K562 (cell line): ENCODE data around the gene FBXW2. TPM values are rescaled to one million over a fixed set of nuclear protein-coding genes. Genes with fewer than 3 reads are reported as not detected.

ENCODE experiments used
- DPF2 ChIP-seq: fragments of 450-650 bp; IDR thresholded peaks from 2 replicates; pipeline ENCODE4 v1.6.1; 2016
- EHMT2 ChIP-seq: fragments of 450-650 bp; IDR thresholded peaks from 2 replicates; pipeline ENCODE4 v1.6.1; 2018; ENCODE audit warnings: antibody characterized with exemption
- HDAC6 ChIP-seq: IDR thresholded peaks from 2 replicates; pipeline ENCODE4 v1.6.1; 2012; ENCODE audit warnings: low read depth, mild to moderate bottlenecking, control low read depth, inconsistent platforms, low read length, moderate library complexity
- IRF2 ChIP-seq: sonication (generic); formaldehyde crosslinking; IDR thresholded peaks from 2 replicates; pipeline ENCODE4 v1.8.1; 2022; ENCODE audit warnings: mild to moderate bottlenecking, missing genetic modification reagents
- L3MBTL2 ChIP-seq: fragments of 450-650 bp; IDR thresholded peaks from 2 replicates; pipeline ENCODE4 v1.6.1; 2016; ENCODE audit warnings: mild to moderate bottlenecking, moderate library complexity
- MTF1 ChIP-seq: fragments of 250-450 bp; sonication (Bioruptor Pico); IDR thresholded peaks from 2 replicates; pipeline ENCODE4 v1.9.0; 2021; ENCODE audit warnings: moderate library complexity, mild to moderate bottlenecking, inconsistent platforms, borderline replicate concordance
- NR2C1 ChIP-seq, 2 experiments: fragments of 450-650 bp; IDR thresholded peaks; 2 replicates each; pipeline ENCODE4 v1.6.1; 2017; ENCODE audit warnings: mild to moderate bottlenecking in 2 of 2, antibody characterized with exemption in 1 of 2, inconsistent platforms in 1 of 2, missing compliant biosample characterization in 1 of 2, missing genetic modification characterization in 1 of 2
- NRF1 ChIP-seq, 2 experiments: fragments of 450-650 bp; IDR thresholded peaks in 1 of 2; conservative IDR thresholded peaks in 1 of 2; 2 replicates each; pipeline ENCODE4 v1.6.1; 2014; ENCODE audit warnings: mild to moderate bottlenecking in 2 of 2
- POLR2A ChIP-seq: fragments of 450-650 bp; conservative IDR thresholded peaks from 2 replicates; pipeline ENCODE4 v1.6.1; 2016
- SMARCA4 ChIP-seq: fragments of 450-650 bp; IDR thresholded peaks from 2 replicates; pipeline ENCODE4 v1.6.1; 2016
- TGIF2 ChIP-seq: sonication (generic); formaldehyde crosslinking; IDR thresholded peaks from 2 replicates; pipeline ENCODE4 v1.8.1; 2022; ENCODE audit warnings: mild to moderate bottlenecking, missing genetic modification reagents, moderate library complexity
- ZNF586 ChIP-seq: fragments of 450-650 bp; formaldehyde crosslinking; conservative IDR thresholded peaks from 2 replicates; pipeline ENCODE4 v1.4.0; 2020; ENCODE audit warnings: mild to moderate bottlenecking, moderate library complexity
- ZNF644 ChIP-seq: fragments of 200-800 bp; sonication (Bioruptor generic); IDR thresholded peaks from 2 replicates; pipeline ENCODE4 v1.6.1; 2016; ENCODE audit warnings: low read depth, missing genetic modification characterization, missing compliant biosample characterization
- ZNF76 ChIP-seq: fragments of 250-450 bp; sonication (Bioruptor Pico); IDR thresholded peaks from 2 replicates; pipeline ENCODE4 v1.4.0; 2020; ENCODE audit warnings: mild to moderate bottlenecking, moderate library complexity, borderline replicate concordance
- polyA plus RNA-seq, 8 experiments: library from polyadenylated mRNA; depleted of rRNA in 4 of 8; stranded (reverse) in 5 of 8; unstranded in 3 of 8; fragments of >200 nt; fragmentation: Nextera tagmentation in 2 of 8; fragmentation: Illumina TruSeq in 1 of 8; extraction: Ambion mirVana in 2 of 8; extraction: Trizol in 1 of 8; gene quantifications; 2 replicates each; pipeline versions ENCODE4 v1.2.1 to v1.2.3, GENCODE V29; 2011 to 2014; ENCODE audit warnings: inconsistent platforms in 1 of 8, missing spikeins in 1 of 8
- total RNA-seq, 7 experiments: library from RNA; depleted of rRNA in 6 of 7; stranded (reverse); fragments of >200 nt in 6 of 7; fragmentation: Illumina TruSeq in 2 of 7; extraction: Trizol in 2 of 7; gene quantifications; 2 replicates each; pipeline versions ENCODE4 v1.2.1 to v1.2.3, GENCODE V29; 2011 to 2021; ENCODE audit warnings: low replicate concordance in 1 of 7
- TF ChIP-seq, protein P1 (sequence below), 2 experiments: fragments of 450-650 bp in 1 of 2; sonication (generic) in 1 of 2; formaldehyde crosslinking in 1 of 2; IDR thresholded peaks; 2 replicates each; pipeline versions ENCODE4 v1.7.1 to v1.9.0; 2016 to 2022; ENCODE audit warnings: inconsistent platforms in 1 of 2, mild to moderate bottlenecking in 1 of 2, missing genetic modification reagents in 1 of 2
- TF ChIP-seq, protein P2 (sequence below): fragments of 450-650 bp; IDR thresholded peaks from 2 replicates; pipeline ENCODE4 v1.6.1; 2017; ENCODE audit warnings: antibody characterized with exemption
- TF ChIP-seq, protein P3 (sequence below): fragments of 250-450 bp; sonication (Bioruptor Pico); IDR thresholded peaks from 2 replicates; pipeline ENCODE4 v1.9.0; 2021; ENCODE audit warnings: mild to moderate bottlenecking

FBXW2 gene
- total and polyA plus RNA-seq, 9 of the 15 experiments (the other 6 are each of a cell fraction or from before 2014, with no cell fraction given), result 2.5 to 57.8 (median 28.1) TPM

DNA sequence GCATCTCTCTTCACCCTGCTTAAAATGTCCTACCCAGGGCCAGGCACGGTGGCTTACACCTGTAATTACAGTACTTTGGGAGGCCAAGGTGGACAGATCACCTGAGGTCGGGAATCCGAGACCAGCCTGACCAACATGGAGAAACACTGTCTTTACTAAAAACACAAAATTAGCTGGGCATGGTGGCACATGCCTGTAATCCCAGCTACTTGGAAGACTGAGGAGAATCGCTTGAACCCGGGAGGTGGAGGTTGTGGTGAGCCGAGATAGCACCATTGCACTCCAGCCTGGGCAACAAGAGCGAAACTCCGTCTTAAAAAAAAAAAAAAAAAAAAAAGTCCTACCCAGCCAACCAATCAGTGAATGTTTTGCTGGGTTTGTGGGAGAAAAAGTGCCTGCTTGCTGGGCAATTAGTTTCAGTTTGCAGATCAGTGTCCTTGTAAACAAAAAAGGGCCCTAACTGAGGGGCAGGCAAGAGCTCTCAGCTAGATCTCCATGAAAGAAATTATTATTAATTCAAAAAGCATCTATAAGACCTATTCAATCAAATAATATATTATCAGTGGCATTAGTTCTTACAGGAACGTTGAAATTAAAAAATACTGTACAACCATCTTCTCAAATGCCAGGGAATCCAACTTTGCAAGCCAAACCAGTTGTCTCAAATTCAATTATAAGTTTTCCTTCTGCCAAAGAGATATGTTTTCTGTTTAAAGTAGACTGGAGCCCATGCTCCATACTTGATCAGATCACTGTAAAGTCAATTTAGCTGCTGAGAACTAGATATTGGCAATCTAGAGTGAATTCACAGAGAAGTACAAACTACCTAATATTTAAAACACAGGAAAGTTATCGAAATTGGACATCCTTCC, 82.9 kb downstream of the FBXW2 start (continued):
- TF ChIP-seq, protein P1, sequence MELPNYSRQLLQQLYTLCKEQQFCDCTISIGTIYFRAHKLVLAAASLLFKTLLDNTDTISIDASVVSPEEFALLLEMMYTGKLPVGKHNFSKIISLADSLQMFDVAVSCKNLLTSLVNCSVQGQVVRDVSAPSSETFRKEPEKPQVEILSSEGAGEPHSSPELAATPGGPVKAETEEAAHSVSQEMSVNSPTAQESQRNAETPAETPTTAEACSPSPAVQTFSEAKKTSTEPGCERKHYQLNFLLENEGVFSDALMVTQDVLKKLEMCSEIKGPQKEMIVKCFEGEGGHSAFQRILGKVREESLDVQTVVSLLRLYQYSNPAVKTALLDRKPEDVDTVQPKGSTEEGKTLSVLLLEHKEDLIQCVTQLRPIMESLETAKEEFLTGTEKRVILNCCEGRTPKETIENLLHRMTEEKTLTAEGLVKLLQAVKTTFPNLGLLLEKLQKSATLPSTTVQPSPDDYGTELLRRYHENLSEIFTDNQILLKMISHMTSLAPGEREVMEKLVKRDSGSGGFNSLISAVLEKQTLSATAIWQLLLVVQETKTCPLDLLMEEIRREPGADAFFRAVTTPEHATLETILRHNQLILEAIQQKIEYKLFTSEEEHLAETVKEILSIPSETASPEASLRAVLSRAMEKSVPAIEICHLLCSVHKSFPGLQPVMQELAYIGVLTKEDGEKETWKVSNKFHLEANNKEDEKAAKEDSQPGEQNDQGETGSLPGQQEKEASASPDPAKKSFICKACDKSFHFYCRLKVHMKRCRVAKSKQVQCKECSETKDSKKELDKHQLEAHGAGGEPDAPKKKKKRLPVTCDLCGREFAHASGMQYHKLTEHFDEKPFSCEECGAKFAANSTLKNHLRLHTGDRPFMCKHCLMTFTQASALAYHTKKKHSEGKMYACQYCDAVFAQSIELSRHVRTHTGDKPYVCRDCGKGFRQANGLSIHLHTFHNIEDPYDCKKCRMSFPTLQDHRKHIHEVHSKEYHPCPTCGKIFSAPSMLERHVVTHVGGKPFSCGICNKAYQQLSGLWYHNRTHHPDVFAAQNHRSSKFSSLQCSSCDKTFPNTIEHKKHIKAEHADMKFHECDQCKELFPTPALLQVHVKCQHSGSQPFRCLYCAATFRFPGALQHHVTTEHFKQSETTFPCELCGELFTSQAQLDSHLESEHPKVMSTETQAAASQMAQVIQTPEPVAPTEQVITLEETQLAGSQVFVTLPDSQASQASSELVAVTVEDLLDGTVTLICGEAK (IDR thresholded peaks at IDR 0.05), result peak; percentile 76
- TF ChIP-seq, protein P1 (CRISPR knock-in tag; IDR thresholded peaks at IDR 0.05), result no peak
- TF ChIP-seq IRF2 (CRISPR knock-in tag) (no peak), ZNF586 (no peak), POLR2A (peak; percentile 51), SMARCA4 (0 out of 2 replicates have a peak, but pooled peaks have one; percentile 29), ZNF644 (tag) (0 out of 2 replicates have a peak, but pooled peaks have one; percentile 31), ZNF76 (no peak), TGIF2 (no peak), NRF1 (conservative IDR thresholded peaks at IDR 0.05 in 1 of 2, IDR thresholded peaks at IDR 0.05 in 1 of 2) (peak; percentile 53 to 54), DPF2 (peak; percentile 50; the same call in 1 of the 2 replicates), MTF1 (CRISPR knock-in tag) (no peak), L3MBTL2 (0 out of 2 replicates have a peak, but pooled peaks have one; percentile 12), EHMT2 (no peak), NR2C1 (IDR thresholded peaks at IDR 0.05) (no peak), NR2C1 (tag; IDR thresholded peaks at IDR 0.05) (peak; percentile 14; the same call in 1 of the 2 replicates), HDAC6 (no peak)
- TF ChIP-seq, protein P2, sequence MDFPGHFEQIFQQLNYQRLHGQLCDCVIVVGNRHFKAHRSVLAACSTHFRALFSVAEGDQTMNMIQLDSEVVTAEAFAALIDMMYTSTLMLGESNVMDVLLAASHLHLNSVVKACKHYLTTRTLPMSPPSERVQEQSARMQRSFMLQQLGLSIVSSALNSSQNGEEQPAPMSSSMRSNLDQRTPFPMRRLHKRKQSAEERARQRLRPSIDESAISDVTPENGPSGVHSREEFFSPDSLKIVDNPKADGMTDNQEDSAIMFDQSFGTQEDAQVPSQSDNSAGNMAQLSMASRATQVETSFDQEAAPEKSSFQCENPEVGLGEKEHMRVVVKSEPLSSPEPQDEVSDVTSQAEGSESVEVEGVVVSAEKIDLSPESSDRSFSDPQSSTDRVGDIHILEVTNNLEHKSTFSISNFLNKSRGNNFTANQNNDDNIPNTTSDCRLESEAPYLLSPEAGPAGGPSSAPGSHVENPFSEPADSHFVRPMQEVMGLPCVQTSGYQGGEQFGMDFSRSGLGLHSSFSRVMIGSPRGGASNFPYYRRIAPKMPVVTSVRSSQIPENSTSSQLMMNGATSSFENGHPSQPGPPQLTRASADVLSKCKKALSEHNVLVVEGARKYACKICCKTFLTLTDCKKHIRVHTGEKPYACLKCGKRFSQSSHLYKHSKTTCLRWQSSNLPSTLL, result no peak
- TF ChIP-seq, protein P3, sequence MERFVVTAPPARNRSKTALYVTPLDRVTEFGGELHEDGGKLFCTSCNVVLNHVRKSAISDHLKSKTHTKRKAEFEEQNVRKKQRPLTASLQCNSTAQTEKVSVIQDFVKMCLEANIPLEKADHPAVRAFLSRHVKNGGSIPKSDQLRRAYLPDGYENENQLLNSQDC, result no peak
